Transverse colon (tissue), 4 donors: ENCODE results near the gene HNRNPF. TPM values are rescaled to one million over a fixed set of nuclear protein-coding genes. Genes with fewer than 3 reads are reported as not detected.

Experiments
- DNase-seq: peaks from one replicate; pipeline ENCODE4 v3.0.0-alpha.2; 2019
- H3K27ac ChIP-seq, 4 donors: fragments of 200-600 bp; sonication (generic); 2 replicates each; pipeline ENCODE4 v1.5.1; 2016 to 2018; ENCODE audit warnings: inconsistent platforms in 4 of 4
- H3K27me3 ChIP-seq: fragments of 200-600 bp; sonication (generic); 2 replicates; pipeline ENCODE4 v1.5.1; 2017; ENCODE audit warnings: inconsistent platforms
- H3K36me3 ChIP-seq, 4 donors: fragments of 200-600 bp; sonication (generic); 2 replicates each; pipeline ENCODE4 v1.5.1; 2017 to 2019; ENCODE audit warnings: inconsistent platforms in 4 of 4
- H3K4me1 ChIP-seq, 4 donors: fragments of 200-600 bp; sonication (generic); 2 replicates each; pipeline ENCODE4 v1.5.1; 2017 to 2020; ENCODE audit warnings: inconsistent platforms in 4 of 4
- H3K4me3 ChIP-seq, 4 donors: fragments of 200-600 bp; sonication (generic); 1 replicate in 1 of 4; 2 replicates in 3 of 4; pipeline versions ENCODE4 v1.5.1 to v1.6.1; 2017 to 2019; ENCODE audit warnings: inconsistent platforms in 4 of 4
- H3K9me3 ChIP-seq, 2 donors: fragments of 200-600 bp; sonication (generic); 2 replicates each; pipeline ENCODE4 v1.5.1; 2017 to 2019; ENCODE audit warnings: inconsistent platforms in 2 of 2
- CTCF ChIP-seq, 5 experiments: fragments of 200-600 bp in 3 of 5; fragments of 450-650 bp in 2 of 5; sonication (generic) in 3 of 5; IDR thresholded peaks; 1 replicate in 2 of 5; 2 replicates in 3 of 5; pipeline ENCODE4 v1.5.1; 2016 to 2017; ENCODE audit warnings: antibody characterized with exemption in 5 of 5, inconsistent platforms in 3 of 5, mild to moderate bottlenecking in 2 of 5, moderate library complexity in 1 of 5
- EP300 ChIP-seq: sonication (generic); formaldehyde crosslinking; IDR thresholded peaks from one replicate; pipeline ENCODE4 v1.6.1; 2017; ENCODE audit warnings: antibody characterized with exemption, low read depth
- POLR2A ChIP-seq: fragments of 450-650 bp; IDR thresholded peaks from one replicate; pipeline ENCODE4 v1.6.1; 2016; ENCODE audit warnings: antibody characterized with exemption, mild to moderate bottlenecking, moderate library complexity
- POLR2AphosphoS5 ChIP-seq, 3 donors: sonication (generic); formaldehyde crosslinking; IDR thresholded peaks; one replicate each; pipeline ENCODE4 v1.6.1; 2016; ENCODE audit warnings: antibody characterized with exemption in 3 of 3
- WGBS, 2 donors: methylation state at CpG; one replicate each; pipeline ENCODE4 v1.1.5; 2018; ENCODE audit warnings: low coverage in 1 of 2; 5-methylcytosine and 5-hydroxymethylcytosine counted together
- in situ Hi-C, 4 donors: fragments of 200-750 bp; cut with MboI; loops; one replicate each; pipeline versions ENCODE4 v1.15.0 to v1.15.1; 2017; ENCODE audit warnings: low sequenced_read_pairs in 3 of 4, low pct_ligation_motif_present in 1 of 4, low pct_unique_long_range_greater_than_20kb in 1 of 4
- intact Hi-C: fragments of 100-400 bp; cut with DNase I; formaldehyde crosslinking; loops from one replicate; pipeline ENCODE4 v1.15.1; 2023; ENCODE audit warnings: low total_unique reads
- total RNA-seq, 4 donors: library from RNA; depleted of rRNA; stranded (reverse); fragments of >200 nt; gene quantifications; one replicate each; pipeline ENCODE4 v1.1.0, GENCODE V29; 2016

HNRNPF gene
- total RNA-seq, 4 donors from 2014 or later, result 127 to 171 (median 155) TPM

- DNase-seq, result no peak
- in situ Hi-C loops, result no loop called here
These were observed 31.5 kb downstream of the HNRNPF start for GRCh38 chr10:43377424-43377883.

GRCh38 chr10:43376828-43377423, 32.1 kb downstream of the HNRNPF start:
- H3K9me3 ChIP-seq, result no peaks in the 10 kb centered on the region
- no peak overlapping the region for H3K4me3 ChIP-seq
- WGBS, 2 donors, result 68% methylated on average over 2 of the region's 2 CpGs; no CpG with 5 or more reads in 1 of the 2 donors
- DNase-seq, result no peak
- no peaks in the 10 kb centered on the region for H3K4me1 ChIP-seq
- no peaks in the 10 kb centered on the region for H3K27me3 ChIP-seq
- in situ Hi-C loops (no loop called here), intact Hi-C loops (no loop called here)
- H3K36me3 ChIP-seq, result no peaks in the 10 kb centered on the region
- TF ChIP-seq POLR2AphosphoS5 (IDR thresholded peaks at IDR 0.05) (no peak), POLR2A (no peak), EP300 (no peak), CTCF (IDR thresholded peaks at IDR 0.05) (no peak)
- no peak overlapping the region for H3K27ac ChIP-seq

More at GRCh38 chr10:43377424-43377883, 31.5 kb downstream of the HNRNPF start:
- Histone ChIP-seq H3K36me3 (no peaks in the 10 kb centered on the region), H3K4me3 (no peak overlapping the region), H3K27ac (no peak overlapping the region), H3K4me1 (no peaks in the 10 kb centered on the region), H3K9me3 (no peaks in the 10 kb centered on the region), H3K27me3 (no peaks in the 10 kb centered on the region)
- 89 to 100% methylated on average over 3 to 10 of the region's 13 CpGs for WGBS, 2 donors
- intact Hi-C loops, result no loop called here
- no peak for TF ChIP-seq EP300
- no peak for TF ChIP-seq POLR2AphosphoS5 (IDR thresholded peaks at IDR 0.05)
- TF ChIP-seq POLR2A, result no peak
- TF ChIP-seq CTCF (IDR thresholded peaks at IDR 0.05), result no peak

- Histone ChIP-seq H3K36me3 (no peaks in the 10 kb centered on the region), H3K9me3 (no peaks in the 10 kb centered on the region), H3K4me3 (no peak overlapping the region), H3K27me3 (no peaks in the 10 kb centered on the region), H3K27ac (no peak overlapping the region), H3K4me1 (no peaks in the 10 kb centered on the region)
- no peak for DNase-seq
- TF ChIP-seq POLR2AphosphoS5 (IDR thresholded peaks at IDR 0.05) (no peak), EP300 (no peak), CTCF (IDR thresholded peaks at IDR 0.05) (no peak), POLR2A (no peak)
- in situ Hi-C loops (no loop called here), intact Hi-C loops (no loop called here)
- WGBS, 2 donors, result 89% methylated on average over 9 of the region's 9 CpGs; no CpG with 5 or more reads in 1 of the 2 donors
These were observed 32.8 kb downstream of the HNRNPF start for GRCh38 chr10:43376046-43376635.

- H3K4me3 ChIP-seq, result no peak overlapping the region
- DNase-seq, result no peak
- H3K4me1 ChIP-seq, result no peaks in the 10 kb centered on the region
- H3K27ac ChIP-seq, result no peak overlapping the region
- no peaks in the 10 kb centered on the region for H3K9me3 ChIP-seq
- in situ Hi-C loops, result no loop called here
- no peaks in the 10 kb centered on the region for H3K36me3 ChIP-seq
- 52% methylated on average over 8 of the region's 12 CpGs; no CpG with 5 or more reads in 1 of the 2 donors for WGBS, 2 donors
- intact Hi-C loops, result no loop called here
- no peak for TF ChIP-seq EP300
- TF ChIP-seq CTCF (IDR thresholded peaks at IDR 0.05), result no peak
- no peak for TF ChIP-seq POLR2A
- no peak for TF ChIP-seq POLR2AphosphoS5 (IDR thresholded peaks at IDR 0.05)
- no peaks in the 10 kb centered on the region for H3K27me3 ChIP-seq
These were observed 33.5 kb downstream of the HNRNPF start for GRCh38 chr10:43375401-43376020.
